Urinary bladder (tissue), 4 donors: ENCODE measurements around the gene MR1. TPM values are rescaled to one million over a fixed set of nuclear protein-coding genes. Genes with fewer than 3 reads are reported as not detected.

Experiments used
- DNase-seq: peaks from one replicate; pipeline ENCODE4 v3.0.0-alpha.2; 2015; ENCODE audit errors: extremely low spot score
- H3K27ac ChIP-seq: one replicate; pipeline ENCODE4 v1.5.1; 2013; ENCODE audit warnings: low read depth, mild to moderate bottlenecking, moderate library complexity
- H3K36me3 ChIP-seq: one replicate; pipeline ENCODE4 v1.6.1; 2013; ENCODE audit warnings: mild to moderate bottlenecking, moderate library complexity; ENCODE audit not compliant: insufficient read depth
- H3K4me1 ChIP-seq: one replicate; pipeline ENCODE4 v1.6.1; 2013; ENCODE audit warnings: mild to moderate bottlenecking, moderate library complexity; ENCODE audit not compliant: insufficient read depth
- H3K4me3 ChIP-seq: one replicate; pipeline ENCODE4 v1.5.1; 2013; ENCODE audit warnings: low read depth, low read length
- WGBS: extraction: QIAGEN DNeasy Blood & Tissue Kit; methylation state at CpG from one replicate; pipeline ENCODE4 v1.1.7; 2013; 5-methylcytosine and 5-hydroxymethylcytosine counted together
- polyA plus RNA-seq: library from polyadenylated mRNA; stranded (reverse); fragments of 200-250 nt; gene quantifications from one replicate; pipeline ENCODE4 v1.2.3, GENCODE V29; 2013
- total RNA-seq: library from RNA; depleted of rRNA; stranded (reverse); fragments of >200 nt; gene quantifications from one replicate; pipeline ENCODE4 v1.2.3, GENCODE V29; 2014
- donor health status: healthy with polysubstance abuse.
- donor health status: healthy.

The MR1 gene
- total and polyA plus RNA-seq, 2 donors: 16.2 to 24.1 TPM

DNA sequence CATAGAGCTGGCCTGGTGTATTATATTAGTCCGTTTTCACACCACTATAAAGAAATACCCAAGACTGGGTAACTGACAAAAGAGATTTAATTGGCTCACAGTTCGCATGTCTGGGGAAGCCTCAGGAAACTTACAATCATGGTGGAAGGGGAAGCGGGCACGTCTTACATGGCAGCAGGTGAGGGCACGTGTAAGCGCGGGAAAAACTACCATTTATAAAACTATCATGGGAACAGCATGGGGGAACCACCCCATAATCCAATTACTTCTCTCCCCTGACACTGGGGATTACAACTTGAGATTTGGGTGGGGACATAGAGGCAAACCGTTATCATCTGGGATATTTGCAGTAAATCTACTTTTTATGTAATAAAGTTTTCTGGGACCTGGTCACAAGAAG, 61.5 kb downstream of the MR1 start:
- Histone ChIP-seq H3K4me1 (peaks cover 2% of the 10 kb centered on the region), H3K4me3 (no peak overlapping the region), H3K27ac (no peak overlapping the region), H3K36me3 (no peaks in the 10 kb centered on the region)
- WGBS: 87% methylated on average over 8 of the region's 8 CpGs
- DNase-seq: no peak

DNA sequence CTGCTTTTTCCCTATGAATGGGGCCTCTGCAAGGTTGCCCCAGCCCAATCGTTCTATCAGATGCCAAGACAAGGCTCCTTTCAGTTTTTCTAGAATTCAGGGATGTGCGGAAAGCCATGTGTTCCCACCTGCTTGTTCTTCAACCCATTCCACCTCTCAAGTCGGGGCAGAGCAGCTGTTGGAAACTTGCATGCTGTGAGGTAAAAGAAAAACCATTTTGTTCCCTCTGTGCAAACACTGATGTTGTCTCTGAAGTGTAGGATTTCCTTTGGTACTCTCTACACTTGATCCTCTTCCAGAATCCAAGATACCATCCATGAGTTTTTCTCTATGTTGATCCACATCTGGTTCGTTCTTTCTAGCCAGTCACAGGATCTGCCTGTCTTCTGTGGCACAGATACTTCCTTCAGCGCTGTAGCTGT, 62.0 kb downstream of the MR1 start:
- Histone ChIP-seq H3K27ac (no peak overlapping the region), H3K4me1 (peaks cover 2% of the 10 kb centered on the region), H3K4me3 (no peak overlapping the region), H3K36me3 (no peaks in the 10 kb centered on the region)
- DNase-seq: no peak
- WGBS: 63% methylated on average over 5 of the region's 5 CpGs

DNA sequence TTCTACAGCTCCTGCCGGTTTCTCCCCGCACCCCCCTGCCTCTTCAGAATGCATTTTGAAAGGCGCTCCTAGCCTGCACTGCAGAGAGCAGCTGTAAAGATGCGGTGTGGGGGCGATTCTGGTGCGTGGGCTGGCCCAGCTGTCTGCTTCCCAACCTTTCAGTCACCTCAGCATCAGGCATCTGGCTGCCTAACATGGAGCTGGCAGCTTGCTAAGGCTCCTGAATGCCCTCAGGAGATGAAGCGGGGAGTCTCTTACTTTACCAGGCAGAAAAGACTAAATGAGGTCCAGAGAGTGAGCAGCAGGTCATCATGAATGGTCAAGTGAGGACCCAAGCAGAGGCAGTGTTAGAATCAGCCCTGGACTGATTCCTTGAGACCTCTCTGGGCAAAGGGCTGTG, 63.5 kb downstream of the MR1 start:
- WGBS: 71% methylated on average over 7 of the region's 7 CpGs
- DNase-seq: no peak
- H3K36me3 ChIP-seq: no peaks in the 10 kb centered on the region
- H3K4me1 ChIP-seq: peaks cover 2% of the 10 kb centered on the region
- no peak overlapping the region for H3K27ac ChIP-seq
- no peak overlapping the region for H3K4me3 ChIP-seq

DNA sequence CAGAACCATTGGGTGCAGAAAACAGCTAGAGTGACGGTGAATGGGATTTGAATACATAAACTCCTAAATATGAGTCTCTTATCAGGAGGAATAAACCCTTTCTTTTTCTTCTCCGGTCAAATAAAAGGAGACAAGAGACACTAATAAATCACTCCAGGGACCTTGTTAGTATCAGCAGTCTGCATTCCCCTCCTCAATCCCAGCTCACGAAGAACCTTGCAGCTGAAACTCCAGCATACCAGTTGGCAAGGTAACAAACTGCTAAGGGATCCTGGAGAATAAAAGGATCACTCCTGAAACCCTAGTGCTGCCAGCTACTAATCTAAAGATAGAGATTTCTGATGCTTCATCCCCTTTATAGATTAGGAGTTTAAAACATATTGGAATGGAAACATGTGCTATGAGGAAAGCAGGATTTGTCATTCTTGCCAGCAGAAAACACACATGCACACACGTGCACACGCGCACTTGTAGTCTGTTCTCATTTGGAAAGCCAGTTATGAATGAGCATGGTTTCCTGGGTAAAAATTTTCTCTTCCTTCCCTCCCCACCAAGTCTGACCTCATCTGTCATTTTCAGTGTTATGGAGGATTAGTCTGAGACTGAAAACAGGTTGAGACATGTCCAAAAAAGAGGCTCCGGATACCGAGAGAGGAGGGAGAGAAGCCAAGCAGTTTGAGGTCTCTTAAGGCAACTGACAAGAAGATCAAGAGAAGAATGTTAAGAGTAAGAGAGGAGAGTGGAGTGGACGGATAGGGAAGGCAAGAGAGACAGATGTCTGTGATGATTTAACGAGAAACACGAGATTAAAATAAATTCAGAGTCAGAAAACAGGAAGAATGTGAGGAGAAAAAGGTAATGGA, 65.6 kb downstream of the MR1 start:
- Histone ChIP-seq H3K4me1 (peaks cover 2% of the 10 kb centered on the region), H3K36me3 (no peaks in the 10 kb centered on the region), H3K27ac (no peak overlapping the region), H3K4me3 (no peak overlapping the region)
- 19% methylated on average over 11 of the region's 11 CpGs for WGBS
- DNase-seq: peak; percentile 36

DNA sequence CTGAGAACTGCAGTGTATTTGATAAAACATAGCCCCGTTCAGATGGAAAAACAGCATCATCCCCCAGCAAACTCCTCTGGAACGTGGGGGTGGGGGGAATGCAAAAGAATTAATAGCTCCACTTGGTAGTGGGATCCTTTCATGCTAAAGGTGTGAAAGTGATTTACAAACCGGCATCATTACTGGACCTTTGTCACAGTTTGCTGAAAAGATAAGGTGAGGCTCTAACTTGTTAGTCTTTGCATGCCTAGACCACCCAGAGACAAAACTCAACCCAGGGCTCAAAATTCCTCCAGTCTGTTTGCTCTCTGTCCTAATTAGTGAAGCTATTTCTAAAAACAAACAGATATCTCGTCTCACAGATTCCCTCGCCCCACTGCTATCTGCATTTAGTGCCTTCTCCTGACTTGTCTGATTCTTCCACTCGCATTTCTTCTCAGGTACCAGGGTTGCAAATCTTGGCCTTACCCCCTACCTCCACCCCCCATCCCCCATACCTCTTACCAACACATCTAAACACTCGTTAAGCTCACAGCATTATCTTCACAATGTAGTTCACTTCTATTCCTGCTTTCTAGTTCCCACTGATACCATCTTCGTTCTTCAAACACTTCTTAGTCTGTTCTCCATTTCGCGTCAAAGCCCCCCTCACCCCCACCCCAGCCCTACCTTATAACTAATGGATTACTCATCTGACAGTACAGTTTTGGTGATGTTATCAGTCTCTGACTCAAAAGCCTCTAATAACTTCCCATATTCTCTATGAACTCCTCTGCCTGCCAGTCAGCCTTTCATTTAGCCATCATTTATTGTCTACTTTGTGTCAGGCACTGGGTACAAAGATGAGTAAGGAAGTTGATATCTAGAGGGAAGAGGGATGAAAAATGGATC, 66.5 kb downstream of the MR1 start:
- H3K4me3 ChIP-seq: no peak overlapping the region
- no peak for DNase-seq
- WGBS: 50% methylated on average over 10 of the region's 10 CpGs
- no peak overlapping the region for H3K27ac ChIP-seq
- peaks cover 2% of the 10 kb centered on the region for H3K4me1 ChIP-seq
- H3K36me3 ChIP-seq: no peaks in the 10 kb centered on the region

DNA sequence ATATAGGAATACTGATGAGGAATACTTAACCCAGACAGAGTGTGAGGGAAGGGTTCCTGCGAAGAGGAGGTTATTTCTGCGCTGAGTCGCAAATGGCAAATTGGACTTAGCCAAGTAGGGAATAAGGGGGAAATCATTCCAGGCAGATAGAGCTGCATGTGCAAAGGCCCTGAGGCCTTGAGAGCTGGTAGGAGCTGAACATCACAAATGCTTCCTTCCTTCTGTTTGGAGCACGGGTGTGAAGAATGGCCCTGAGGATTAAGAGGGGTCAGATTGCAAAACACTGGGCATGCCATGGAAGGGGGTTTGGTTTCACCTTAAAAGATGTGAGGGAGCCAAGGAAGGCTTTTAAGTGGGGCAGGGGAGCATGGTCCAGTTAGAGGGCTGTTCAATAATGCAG, 67.2 kb downstream of the MR1 start:
- no peak for DNase-seq
- WGBS: 93% methylated on average over 4 of the region's 4 CpGs
- Histone ChIP-seq H3K4me1 (peaks cover 2% of the 10 kb centered on the region), H3K27ac (no peak overlapping the region), H3K4me3 (no peak overlapping the region), H3K36me3 (no peaks in the 10 kb centered on the region)

DNA sequence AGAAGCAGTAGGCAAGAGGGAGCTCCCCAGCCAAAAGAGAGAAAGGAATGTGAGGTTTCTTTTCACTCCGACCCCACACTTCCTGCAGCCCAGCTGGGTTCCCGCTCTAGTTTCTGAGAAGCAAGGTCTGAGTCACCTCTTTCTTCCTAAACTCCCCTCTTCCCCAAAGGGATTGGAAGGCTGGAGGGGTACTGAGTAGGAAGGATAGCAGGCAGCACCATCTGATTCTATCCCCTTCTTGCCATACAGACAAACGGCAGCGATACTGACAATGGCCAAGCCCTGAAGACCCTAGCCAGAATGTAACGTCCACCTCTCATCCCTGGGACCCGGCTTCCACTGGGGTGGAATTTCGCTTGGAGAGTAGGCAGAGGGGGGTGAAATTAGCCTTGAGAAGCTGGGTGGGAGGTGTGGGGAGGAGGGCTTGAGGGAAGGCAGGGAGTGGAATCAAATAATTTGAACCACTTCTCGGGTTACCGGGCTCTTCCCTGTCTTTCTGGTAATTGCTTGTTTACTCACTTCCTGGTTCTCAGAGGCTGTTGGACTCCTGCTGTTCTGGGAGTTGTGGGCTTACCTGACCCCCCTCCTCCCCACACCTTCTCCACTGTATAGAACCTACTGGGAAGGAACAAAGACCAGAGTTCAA, 67.9 kb downstream of the MR1 start:
- WGBS: 55% methylated on average over 9 of the region's 9 CpGs
- no peak for DNase-seq
- Histone ChIP-seq H3K4me1 (peaks cover 2% of the 10 kb centered on the region), H3K27ac (no peak overlapping the region), H3K36me3 (no peaks in the 10 kb centered on the region), H3K4me3 (no peak overlapping the region)

DNA sequence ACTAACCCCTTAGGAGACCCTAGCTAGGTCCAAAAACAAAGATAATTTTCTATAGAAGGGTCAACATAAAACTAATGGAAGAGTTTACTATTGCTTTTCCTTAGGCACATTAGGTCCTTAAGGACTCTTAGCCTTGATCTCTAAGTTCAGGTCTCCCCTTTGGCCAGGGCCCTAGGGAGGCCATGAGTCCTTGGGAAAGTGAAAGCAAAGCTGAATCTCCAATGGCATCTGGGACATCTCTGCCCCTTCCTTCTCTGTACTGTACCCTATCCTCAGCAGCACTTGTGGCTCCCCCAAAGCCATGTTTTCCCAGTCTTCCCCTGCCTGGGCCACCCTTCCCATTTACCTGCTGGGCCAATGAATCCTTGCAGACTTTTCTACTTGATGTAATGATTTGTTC, 69.1 kb downstream of the MR1 start:
- H3K4me1 ChIP-seq: peaks cover 2% of the 10 kb centered on the region
- H3K4me3 ChIP-seq: no peak overlapping the region
- H3K36me3 ChIP-seq: no peaks in the 10 kb centered on the region
- no peak overlapping the region for H3K27ac ChIP-seq
- DNase-seq: no peak

DNA sequence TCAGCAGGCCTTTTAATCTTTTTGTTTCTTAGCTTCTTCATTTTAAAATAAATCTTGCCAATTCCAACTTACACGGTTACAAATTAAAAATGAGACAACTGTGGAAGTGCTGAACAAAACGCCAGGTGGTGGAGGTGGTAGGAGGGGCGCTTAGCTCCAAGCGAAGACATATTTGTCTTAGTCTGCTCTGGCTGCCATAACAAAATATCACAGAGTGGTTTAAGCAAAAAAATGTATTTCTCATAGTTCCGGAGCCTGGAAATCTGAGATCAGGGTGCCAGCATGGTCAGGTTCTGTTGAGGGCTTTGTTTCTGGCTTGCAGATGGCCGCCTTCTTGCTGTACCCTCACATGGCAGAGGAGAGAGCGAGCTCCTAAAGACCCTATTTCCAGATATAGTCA, 69.6 kb downstream of the MR1 start:
- Histone ChIP-seq H3K4me3 (no peak overlapping the region), H3K27ac (no peak overlapping the region), H3K4me1 (peaks cover 2% of the 10 kb centered on the region), H3K36me3 (no peaks in the 10 kb centered on the region)
- no peak for DNase-seq
- 98% methylated on average over 7 of the region's 7 CpGs for WGBS

DNA sequence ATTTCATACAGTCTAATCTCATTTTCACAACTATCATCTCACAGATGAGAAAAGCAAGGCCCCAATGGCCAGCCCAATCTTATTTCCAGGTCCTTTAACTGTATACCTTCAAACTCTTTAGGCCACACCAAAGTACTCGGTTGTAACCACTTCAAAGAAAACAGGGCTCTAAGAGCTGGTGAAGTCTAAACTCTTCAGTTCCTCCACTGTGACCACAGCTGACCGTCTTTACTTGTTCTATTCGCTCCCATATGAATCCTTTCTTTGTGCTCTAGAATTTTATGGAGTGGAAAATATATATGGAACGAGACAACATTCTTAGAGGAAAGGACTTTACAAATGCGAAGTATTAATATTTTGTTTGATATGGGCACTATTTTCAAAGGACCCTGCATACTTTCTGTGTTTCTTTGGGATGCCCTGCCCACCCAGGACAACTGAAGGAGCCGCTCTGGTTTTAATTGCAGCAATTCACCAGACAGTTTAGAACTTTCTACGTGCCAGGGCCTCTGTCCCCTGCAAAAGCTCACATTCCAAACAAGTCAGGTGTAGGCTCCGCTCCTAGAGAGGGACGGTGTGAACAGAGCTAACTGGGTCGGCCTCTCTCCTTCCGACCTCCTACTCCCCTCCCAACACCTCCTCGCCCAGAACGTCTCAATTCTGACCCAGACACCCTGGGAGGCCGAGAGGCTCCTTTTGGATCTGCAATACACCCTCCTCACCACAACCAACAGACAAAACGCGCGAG, 70.4 kb downstream of the MR1 start:
- DNase-seq: no peak
- H3K27ac ChIP-seq: peak overlapping the region; percentile 81
- WGBS: 23% methylated on average over 17 of the region's 17 CpGs
- no peaks in the 10 kb centered on the region for H3K36me3 ChIP-seq
- peaks cover 2% of the 10 kb centered on the region for H3K4me1 ChIP-seq
- H3K4me3 ChIP-seq: peak overlapping the region; percentile 62

DNA sequence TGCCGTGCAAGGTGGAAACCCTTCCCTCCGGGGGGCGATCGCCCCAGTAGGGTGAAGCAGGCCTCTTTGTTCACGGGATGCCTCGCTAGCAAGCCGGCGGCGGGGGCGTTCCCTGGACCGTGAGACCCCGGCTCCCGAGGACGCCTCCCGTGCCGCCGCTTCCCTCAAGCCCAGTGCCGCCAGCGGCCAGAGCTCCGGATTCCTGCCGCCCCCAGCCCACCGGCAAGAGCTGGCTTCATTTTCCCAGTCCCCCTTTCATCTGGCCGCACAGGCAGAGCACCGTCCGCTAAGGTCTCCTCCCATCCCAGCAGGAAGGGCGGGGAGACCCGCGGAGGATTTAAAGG, 71.0 kb downstream of the MR1 start:
- H3K4me1 ChIP-seq: no peaks in the 10 kb centered on the region
- H3K27ac ChIP-seq: peak overlapping the region; percentile 81
- peak overlapping the region; percentile 62 for H3K4me3 ChIP-seq
- no peaks in the 10 kb centered on the region for H3K36me3 ChIP-seq
- under 1% methylated on average over 28 of the region's 28 CpGs for WGBS
- no peak for DNase-seq

DNA sequence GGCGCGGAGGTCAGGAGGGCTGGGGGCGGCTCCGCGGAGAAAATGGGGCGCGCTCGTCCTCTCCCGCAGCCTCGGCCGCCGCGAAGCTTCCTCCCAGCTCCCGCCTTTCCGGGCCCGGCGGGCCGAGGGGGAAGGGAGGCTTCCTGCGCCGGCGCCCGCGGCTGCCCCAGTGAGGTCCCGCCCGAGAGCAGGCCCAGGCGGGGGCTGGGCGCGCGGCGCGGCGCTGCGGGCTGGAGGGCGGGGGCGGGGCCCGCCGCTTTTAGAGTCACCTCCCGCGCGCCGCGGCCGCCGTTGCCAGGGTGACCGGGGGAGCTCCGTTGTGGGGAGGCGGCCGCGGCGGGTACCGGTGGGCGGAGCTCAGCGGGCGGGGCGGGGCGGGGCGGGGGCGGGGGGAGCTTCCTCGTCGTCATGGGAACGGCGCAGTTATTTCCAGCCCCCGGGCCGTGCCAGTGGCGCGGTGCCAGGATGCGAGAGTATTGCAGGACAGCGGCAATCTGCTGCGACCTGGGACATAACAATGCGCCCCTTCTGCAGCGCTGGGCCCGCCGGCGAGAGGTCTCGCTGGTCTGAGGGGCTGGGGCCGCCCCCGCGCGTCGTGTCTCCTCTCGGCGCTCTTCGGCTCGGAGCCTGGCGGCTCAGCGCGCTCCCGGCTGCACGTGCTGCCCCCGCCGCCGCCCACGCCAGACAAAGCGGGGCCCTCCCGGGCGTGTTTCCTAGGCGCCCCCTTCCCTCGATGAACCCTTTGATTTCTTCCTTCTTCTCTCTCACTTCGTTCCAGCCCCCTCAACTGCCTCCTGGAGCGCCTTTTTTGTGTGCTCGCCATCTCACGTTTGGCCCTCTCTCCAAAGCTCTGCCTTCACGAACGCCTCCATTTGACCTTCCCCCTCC, 71.6 kb downstream of the MR1 start:
- 2% methylated on average over 103 of the region's 104 CpGs for WGBS
- peak overlapping the region; percentile 81 for H3K27ac ChIP-seq
- H3K36me3 ChIP-seq: no peaks in the 10 kb centered on the region
- H3K4me3 ChIP-seq: peak overlapping the region; percentile 62
- DNase-seq: peak; percentile 66
- H3K4me1 ChIP-seq: no peaks in the 10 kb centered on the region
